Neural progenitor cell (in vitro differentiated cells): ENCODE data around the gene SLC48A1.

Experiments
- CTCF ChIP-seq: fragments of 200-600 bp; sonication (generic); IDR thresholded peaks from 2 replicates; pipeline ENCODE4 v1.5.1; 2017; ENCODE audit warnings: antibody characterized with exemption, mild to moderate bottlenecking
- EZH2 ChIP-seq: fragments of 200-600 bp; sonication (generic); IDR thresholded peaks from 2 replicates; pipeline ENCODE4 v1.6.1; 2017; ENCODE audit warnings: antibody characterized with exemption, mild to moderate bottlenecking, moderate library complexity
- EZH2phosphoT487 ChIP-seq: fragments of 200-600 bp; sonication (generic); IDR thresholded peaks from 2 replicates; pipeline ENCODE4 v1.6.1; 2017; ENCODE audit warnings: antibody characterized with exemption

- TF ChIP-seq CTCF = no peak
- no peak for TF ChIP-seq EZH2
- TF ChIP-seq EZH2phosphoT487 = no peak
Observed at GRCh38 chr12:47821346-47821706, 48.3 kb downstream of the SLC48A1 start.
